ENCODE measurements around the gene CFL1.

CFL1 gene

GRCh38 chr11:65888163-65888814, 30.3 kb upstream of the CFL1 start, which contains the start of gene FIBP:
TSS of gene FIBP (minus strand) at chr11:65888471. CDS start at chr11:65888418, 53 bp downstream.
- H3K4me3 ChIP-seq (ENCODE audit: low read depth, low read length) = peak within 1 kb of the TSS; percentile 79

- H3K4me3 ChIP-seq (ENCODE audit: low read depth, low read length) = peak overlapping the region; percentile 79
These were observed 29.8 kb upstream of the CFL1 start for GRCh38 chr11:65887723-65888162.

GRCh38 chr11:65886826-65887722, 29.1 kb upstream of the CFL1 start:
- H3K4me3 ChIP-seq (ENCODE audit: low read depth, low read length) = peak overlapping the region; percentile 79

- H3K4me3 ChIP-seq (ENCODE audit: low read depth, low read length) = no peak overlapping the region
These were observed 28.0 kb upstream of the CFL1 start for GRCh38 chr11:65885808-65886536.

- no peak overlapping the region for H3K4me3 ChIP-seq (ENCODE audit: low read depth, low read length)
These were observed 27.3 kb upstream of the CFL1 start for GRCh38 chr11:65885231-65885630.

GRCh38 chr11:65884716-65885092, 26.7 kb upstream of the CFL1 start:
- no peak overlapping the region for H3K4me3 ChIP-seq (ENCODE audit: low read depth, low read length)

GRCh38 chr11:65883786-65884715, 26.1 kb upstream of the CFL1 start:
- H3K4me3 ChIP-seq (ENCODE audit: low read depth, low read length) = no peak overlapping the region

- H3K4me3 ChIP-seq (ENCODE audit: low read depth, low read length) = no peak overlapping the region
These were observed 25.2 kb upstream of the CFL1 start for GRCh38 chr11:65883058-65883761.

GRCh38 chr11:65882120-65883057, 24.4 kb upstream of the CFL1 start:
- H3K4me3 ChIP-seq (ENCODE audit: low read depth, low read length) = no peak overlapping the region

- no peak overlapping the region for H3K4me3 ChIP-seq (ENCODE audit: low read depth, low read length)
These were observed 23.0 kb upstream of the CFL1 start for GRCh38 chr11:65880844-65881421.

GRCh38 chr11:65880027-65880426, 22.0 kb upstream of the CFL1 start:
- no peak overlapping the region for H3K4me3 ChIP-seq (ENCODE audit: low read depth, low read length)

GRCh38 chr11:65879617-65880016, 21.6 kb upstream of the CFL1 start, which contains the start of gene CTSW:
TSS of gene CTSW (plus strand) at chr11:65879837. CDS start at chr11:65879855, 18 bp downstream.
- H3K4me3 ChIP-seq (ENCODE audit: low read depth, low read length) = no peak within 1 kb of the TSS

- peak overlapping the region; percentile 51 for H3K4me3 ChIP-seq (ENCODE audit: low read depth, low read length)
These were observed 15.6 kb upstream of the CFL1 start for GRCh38 chr11:65873318-65874156.

GRCh38 chr11:65872586-65873317, 14.8 kb upstream of the CFL1 start, which contains the start of gene EFEMP2:
TSS of gene EFEMP2 (minus strand) at chr11:65872800. CDS start at chr11:65872354, 446 bp downstream.
- H3K4me3 ChIP-seq (ENCODE audit: low read depth, low read length) = peak within 1 kb of the TSS; percentile 51

- H3K4me3 ChIP-seq (ENCODE audit: low read depth, low read length) = peak overlapping the region; percentile 30
These were observed 14.0 kb upstream of the CFL1 start for GRCh38 chr11:65871811-65872548.

Data from iPS-11a (cell line).